Hematopoietic multipotent progenitor cell (in vitro differentiated cells): Measurements from ENCODE around the gene POC1A. TPM values are rescaled to one million over a fixed set of nuclear protein-coding genes. Genes with fewer than 3 reads are reported as not detected.
"Not testable (repeated sequence)": the region's sequence is repeated elsewhere in the genome, so short reads cannot be mapped to it uniquely, and the experiment has no call there.

Experiments
- DNase-seq, 3 donors: peaks; one replicate each; pipeline ENCODE4 v3.0.0-alpha.2; 2011 to 2015; ENCODE audit warnings: low read depth in 2 of 3, low spot score in 2 of 3
- total RNA-seq: library from RNA; depleted of rRNA; stranded (reverse); fragments of >200 nt; gene quantifications from one replicate; pipeline ENCODE4 v1.2.3, GENCODE V29; 2012

POC1A gene
- total RNA-seq, 1 donor, result 6.7 TPM

DNA sequence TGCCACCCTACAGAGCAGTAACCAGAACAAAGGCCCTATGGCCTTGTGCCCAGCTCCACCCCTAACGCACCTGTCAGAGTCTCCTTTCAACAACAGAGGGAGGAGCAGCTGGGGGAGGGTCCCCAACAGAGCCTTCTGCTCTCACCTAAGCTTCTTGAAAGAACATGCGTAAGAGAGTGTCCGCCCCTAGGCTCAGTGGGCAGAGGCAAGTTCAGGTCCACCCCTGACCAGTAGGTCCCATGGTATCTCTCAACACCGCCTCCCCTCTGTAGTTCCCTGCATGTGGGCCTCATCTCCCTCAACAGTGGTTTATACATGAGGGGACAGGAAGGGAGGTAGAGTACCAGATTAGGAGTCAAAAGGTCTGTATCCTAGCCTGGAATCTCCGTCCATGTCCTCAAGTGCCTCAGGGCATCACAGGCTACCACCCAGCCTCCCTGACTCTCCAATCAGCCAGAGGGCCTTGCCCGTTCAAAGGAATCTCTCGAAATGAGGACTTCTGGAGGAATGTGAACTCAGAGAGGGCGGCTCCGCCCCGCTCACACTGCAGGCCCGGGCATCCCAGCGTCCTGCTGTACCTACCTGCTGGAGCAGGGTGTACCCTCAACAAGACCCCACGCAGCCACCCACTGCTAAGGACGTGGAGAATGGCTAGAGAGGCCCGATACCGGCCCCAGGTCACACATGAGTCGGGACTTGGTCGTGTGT is 680 bp downstream of the POC1A start:
- no peak for DNase-seq

DNA sequence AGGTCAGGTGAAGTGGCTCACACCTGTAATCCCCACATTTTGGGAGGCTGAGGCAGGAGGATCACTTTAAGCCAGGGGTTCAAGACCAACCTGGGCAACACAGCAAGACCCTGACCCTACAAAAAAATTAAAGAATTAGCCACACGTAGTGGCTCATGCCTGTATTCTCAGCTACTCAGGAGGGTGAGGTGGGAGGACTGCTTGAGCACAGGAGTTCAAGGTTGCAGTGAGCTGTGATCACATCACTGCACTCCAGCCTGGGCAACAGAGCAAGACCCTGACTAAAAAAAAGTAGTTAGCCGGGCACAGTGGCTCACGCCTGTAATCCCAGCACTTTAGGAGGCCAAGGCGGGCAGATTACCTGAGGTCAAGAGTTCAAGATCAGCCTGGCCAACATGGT is 2.2 kb downstream of the POC1A start:
- DNase-seq, result not testable (repeated sequence)

DNA sequence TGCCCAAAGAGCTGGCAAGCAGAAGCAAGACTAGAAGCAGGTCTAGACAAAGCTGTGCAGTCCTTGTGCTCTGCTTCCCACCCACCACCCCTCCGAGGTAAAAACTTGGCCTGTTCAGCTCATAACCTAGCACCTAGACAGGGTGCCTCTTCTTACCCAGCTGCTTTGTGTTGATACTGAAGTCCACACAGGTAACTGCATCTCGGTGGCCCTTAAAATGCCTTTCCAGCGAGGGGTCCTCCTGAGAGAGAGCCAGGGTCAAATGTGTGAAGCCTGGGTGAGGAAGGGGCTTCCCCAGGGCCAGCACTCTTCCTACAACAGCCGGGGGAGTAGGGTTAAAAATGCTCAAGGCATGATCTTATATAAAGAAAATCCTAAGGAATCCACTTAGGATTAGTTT is 3.4 kb downstream of the POC1A start:
- no peak for DNase-seq

DNA sequence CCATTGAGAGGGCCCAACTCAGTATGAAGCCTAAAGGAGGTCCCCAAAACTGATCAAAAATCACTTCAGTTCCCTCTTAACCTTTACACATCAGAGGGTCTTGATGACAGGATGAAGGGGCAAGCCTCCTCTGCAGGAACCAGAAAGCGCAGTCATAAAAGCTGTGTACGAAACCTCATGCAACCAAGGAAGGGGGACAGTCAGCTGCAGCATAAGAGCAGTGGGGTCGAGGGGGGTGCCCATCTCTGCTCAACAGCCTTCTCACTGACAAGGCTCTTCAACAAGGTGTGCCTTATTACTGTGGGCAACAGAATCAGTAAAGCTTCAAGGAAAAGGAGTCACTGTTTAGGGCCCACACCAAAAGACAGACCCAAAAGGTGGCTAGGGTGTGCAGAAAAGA is 3.9 kb downstream of the POC1A start:
- no peak for DNase-seq

DNA sequence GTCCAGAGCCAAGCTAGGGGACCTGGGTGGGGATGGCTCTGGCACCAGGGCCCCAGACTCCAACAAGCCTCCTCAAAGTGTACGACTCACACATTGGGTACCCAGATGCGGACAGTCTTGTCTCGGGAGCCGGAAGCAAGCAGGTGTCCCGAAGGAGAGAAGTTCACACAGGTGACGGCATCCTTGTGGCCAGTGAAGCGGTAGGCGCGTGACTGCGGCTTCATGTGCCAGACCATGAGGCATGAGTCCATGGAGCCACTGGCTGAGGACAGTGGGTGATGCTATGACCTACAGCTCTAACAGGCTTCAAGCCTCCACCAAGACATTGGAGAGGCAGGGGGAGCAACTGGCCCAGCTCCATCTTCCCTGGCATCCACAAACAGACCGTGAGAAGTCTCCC is 4.5 kb downstream of the POC1A start:
- no peak for DNase-seq

DNA sequence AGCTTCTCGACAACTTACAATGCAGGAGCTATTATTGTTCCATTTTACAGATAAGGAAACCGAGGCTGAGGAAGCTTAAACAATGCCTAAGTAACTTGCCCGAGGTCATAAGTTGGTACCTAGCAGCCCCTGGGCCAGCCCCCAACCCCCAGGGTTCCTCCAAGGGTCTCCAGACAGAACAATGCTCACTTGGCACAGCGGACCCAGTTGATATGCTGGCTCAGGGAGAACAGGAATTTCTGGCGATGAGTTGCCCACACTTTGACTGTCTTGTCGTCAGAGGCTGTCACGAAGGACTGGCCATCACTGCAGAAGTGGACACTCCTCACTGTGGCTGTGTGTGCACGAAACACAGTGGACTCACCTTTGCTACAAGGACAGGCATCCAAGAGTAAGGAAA is 5.2 kb downstream of the POC1A start:
- no peak for DNase-seq

DNA sequence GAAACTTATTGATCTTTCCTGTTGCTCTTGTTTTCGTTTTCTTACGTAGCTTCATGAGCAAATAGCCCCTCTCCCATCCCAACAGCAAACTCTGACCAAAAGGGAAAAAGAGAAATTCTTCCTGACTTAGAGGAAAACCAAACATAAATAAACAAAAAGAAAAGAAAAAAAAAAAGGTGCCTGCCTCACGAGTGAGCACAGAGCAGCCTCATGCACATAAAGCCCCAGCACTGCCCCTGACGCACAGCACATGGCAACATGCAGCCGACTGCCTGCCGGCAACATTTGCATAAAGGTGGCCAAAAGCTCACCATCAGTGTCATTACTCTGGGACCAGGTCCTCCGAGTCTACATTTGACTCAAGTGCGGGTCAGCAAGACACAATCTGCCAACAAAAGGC is 6.4 kb downstream of the POC1A start:
- no peak for DNase-seq

DNA sequence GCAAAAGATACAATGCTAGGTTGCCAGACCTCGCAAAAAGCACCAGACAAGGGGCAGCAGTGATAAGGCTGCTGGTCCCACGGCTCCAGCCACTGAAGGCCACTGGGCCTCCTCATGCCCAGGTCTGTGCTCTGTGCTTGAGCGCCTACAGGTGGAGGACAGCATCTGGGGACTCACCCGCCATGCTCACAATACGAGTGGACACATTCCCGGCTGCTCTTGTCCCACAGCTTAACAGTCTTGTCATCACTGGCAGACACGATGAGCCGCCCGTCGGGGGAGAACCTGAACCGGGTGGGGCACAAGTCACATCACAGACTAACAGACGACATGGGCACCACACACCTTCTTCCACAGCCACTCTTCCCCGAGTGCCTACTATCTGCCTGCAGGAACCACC is 7.4 kb downstream of the POC1A start:
- DNase-seq, result no peak

DNA sequence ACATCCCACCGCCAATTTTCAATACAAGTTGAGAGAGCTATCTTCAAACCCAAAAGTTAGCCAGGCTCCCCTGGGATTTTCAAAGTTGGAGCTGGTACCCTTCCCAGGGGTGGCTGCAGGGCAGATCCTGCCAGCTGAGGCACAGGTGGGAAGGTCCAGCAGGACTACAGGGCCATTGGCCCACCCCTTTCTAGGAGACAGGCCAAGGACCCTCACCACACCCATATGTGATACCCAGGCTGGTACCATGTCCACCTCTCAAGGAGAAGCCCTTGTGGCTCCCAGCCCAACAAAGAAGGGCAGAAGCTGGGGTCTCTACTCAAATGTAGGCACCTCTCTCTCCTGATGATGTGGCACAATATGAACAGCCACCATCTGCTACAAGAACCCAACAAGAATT is 8.0 kb downstream of the POC1A start:
- DNase-seq, result no peak

DNA sequence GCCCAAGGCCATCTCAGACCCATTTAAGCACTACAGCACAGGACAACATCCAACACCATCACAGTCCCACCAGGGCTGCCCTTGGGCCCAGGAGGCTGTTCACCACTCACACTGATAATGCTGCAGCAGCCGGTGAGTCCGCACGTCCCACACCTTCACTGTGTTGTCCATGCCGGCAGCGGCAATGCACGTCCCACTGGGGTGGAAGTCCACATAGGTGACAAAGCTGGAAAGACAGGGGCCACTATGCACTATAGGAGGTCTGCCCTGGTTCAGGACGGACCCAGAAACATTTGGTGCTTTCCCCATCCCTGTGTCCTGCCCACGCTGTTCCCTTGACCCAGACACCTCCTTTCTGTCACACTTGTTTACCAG is 8.5 kb downstream of the POC1A start:
- no peak for DNase-seq

DNA sequence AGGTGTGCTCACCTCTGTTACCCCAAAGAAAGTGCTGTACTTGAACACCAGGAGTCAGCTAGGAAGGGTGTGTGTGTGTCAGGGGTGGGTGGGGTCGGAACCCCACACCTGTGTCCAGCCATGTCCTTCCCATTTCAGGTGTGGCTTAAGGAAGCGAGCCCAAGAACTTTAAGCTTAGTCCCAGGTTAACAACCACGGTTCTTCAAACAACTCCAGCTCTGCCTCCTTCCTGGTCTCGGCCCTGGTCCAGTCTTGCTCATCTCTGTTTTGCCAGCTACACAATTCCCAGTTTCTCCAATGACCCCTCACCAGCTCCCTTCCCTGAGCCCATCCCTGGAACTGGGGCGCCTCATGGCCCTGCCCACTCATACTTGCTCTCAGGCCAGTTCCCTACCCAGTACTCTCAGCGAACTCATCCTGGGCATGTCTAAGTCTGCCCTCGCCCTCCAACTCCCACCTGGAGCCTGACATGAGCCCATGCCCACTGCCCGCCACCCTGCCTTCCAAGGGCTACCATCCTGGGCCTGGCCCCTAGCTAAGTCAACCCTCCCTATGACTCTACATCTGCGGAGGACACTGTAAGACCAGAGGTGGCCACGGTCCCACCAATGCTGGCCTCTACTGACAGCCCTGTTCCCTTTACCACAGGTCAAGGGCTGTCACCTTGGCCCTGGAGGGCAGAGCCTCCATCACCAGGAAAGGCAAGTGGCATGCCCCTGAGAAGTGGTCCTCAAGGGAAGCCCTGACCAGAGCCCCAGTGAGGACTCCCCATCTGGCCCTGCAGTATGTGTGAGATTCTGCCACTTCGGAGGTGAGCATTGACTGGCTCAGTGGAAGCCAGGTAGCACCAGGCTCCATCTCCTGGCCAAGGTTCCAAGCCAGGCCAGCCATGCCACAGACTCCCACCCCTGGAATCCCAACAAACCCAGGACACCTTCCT is 9.2 kb downstream of the POC1A start:
- DNase-seq, result no peak

DNA sequence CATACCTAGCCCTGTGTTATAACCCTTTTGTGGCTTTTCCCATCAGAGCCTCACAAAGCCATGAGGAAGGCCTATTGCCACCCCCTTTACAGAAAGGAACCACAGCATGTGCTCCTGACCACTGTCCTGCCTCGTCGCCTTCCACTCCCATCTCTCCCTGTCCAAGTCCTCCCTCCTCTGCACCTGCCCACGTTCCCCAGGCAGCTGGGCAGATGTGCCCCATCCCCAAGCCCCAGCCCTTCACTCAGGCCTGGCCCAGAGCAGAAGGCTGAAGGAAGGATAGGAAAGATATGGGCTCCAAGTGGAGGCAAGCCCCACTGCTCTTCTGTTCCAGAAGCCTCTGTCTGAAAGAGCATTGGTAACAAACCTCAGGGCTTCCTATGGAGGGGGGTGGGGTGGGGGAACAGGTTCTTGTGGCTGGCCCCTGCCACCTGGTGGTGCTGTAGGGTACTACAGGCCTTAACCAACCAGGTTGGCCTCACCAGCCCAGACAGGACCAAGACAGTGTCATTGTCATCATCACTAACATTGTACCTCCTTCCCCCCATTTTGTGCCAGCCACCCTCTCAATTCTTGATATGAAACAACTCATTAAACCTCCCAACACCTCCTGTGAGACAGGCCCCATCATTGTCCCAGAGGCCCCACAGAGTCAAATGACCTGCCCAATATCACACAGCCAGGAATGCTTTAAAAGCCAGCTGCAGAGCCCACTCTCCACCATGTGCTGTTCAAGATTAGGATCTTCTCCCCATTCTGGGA is 10.0 kb downstream of the POC1A start:
- peak; percentile 68 to 92 (median 84) for DNase-seq

DNA sequence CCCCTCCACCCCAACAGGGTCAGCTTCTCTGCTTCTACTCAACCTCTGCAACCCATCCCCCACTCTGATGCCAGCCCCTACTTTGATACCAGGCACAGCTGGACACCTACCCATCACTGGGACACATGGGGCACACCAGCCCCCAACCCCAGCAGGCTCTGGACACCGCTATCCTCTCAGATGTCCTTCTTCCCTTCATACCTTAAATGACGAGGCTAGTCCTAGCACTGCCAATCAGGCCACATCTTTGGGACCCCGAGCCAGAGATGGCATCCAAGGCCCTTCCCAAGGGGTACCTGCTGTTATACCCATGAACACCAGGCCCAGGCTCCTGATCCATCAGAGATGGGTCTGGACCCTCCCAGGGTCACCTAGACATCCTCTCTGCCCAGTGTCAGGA is 10.6 kb downstream of the POC1A start:
- DNase-seq, result no peak

DNA sequence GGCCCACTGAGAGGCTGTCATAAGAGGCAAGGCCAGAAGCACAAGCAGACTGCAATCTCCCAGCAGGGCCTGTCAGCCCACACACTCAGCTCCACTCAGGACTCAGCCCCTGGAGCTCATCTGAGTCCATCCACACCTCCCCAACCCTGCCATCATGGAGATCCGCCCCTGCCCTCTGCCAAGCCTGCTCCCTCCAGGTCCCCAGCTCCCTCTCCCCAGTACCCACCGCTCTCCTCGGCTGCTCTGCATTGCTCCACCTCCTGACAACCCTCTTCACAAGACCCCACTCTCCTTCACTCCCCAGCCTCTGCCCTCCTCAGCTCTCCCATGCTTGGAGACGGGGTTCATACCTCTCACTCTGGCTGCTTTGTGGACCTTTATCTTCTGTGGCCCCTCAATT is 11.1 kb downstream of the POC1A start:
- no peak for DNase-seq

DNA sequence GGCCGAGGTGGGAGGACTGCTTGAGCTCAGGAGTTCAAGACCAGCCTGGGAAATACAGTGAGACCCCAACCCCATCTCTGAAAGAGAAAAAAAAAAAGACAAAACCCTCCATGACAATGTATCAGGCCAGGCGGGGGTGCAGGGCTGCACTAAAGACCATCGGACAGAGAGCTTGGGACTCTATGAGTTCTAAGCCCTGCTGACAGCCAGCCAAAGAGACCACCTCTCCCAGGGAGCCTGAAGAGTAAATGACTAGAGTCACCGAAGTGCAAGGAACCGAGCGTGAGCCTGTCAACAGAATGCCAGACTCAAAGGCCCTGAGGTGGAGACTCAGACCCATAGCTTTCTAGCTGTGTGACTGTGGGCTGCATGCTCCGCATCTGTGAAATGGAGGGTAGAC is 12.5 kb downstream of the POC1A start:
- no peak for DNase-seq

DNA sequence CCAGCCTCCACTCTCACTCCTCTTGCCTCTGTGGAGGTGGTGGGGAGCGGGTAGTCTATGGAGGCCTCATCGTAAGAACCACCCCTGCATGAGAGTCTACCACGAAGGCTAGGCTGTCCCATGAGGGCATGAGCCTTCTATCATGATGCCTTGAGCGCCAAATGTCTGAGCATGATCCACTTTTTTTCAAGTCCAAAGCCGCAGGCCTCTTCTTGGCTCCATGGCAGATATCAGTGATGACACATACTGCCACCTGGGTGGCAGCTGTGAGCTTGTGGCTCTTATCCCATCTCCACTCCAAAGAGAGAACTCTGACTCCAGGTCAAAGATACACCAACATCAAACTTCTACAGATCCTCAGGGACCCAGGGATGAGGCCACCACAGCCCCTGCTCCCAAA is 13.5 kb downstream of the POC1A start:
- DNase-seq, result no peak

DNA sequence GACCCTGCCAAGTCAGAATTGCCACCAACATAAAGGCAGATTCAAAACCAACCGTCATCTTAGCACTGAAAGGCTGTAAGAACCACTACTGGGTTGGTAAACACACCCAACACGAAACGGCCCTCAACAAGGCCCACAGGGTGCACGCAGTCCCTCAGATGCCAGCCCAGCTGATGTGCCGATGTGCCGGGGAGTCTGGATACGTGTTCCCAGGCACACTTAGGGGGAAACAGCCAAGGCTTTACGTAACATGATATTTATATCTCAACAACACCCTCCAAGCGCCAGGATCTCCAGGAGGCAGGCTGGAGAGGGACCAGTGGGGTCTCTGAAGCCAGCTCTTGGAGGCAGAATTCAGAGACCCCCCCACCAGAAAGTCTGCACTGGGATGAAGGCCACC is 14.2 kb downstream of the POC1A start:
- no peak for DNase-seq

DNA sequence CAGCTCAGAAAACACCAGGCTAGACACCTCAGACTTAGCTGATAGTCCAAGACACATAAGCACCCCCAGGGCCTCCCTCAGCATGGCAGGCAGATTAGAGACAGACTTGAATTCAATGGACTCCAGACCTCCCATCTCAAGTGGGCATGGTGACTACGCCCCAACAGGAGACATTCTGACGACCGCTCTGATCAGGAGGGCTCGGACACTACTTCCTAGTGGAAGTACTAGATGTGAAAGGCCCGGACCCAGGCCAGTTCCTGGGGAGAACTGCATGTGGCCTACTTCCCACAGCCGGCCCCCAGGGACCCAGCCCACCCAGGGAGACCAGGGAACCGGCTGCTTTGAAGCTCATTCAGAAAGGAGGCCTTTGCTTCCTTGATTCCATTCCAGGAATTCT is 16.9 kb downstream of the POC1A start:
- no peak for DNase-seq

DNA sequence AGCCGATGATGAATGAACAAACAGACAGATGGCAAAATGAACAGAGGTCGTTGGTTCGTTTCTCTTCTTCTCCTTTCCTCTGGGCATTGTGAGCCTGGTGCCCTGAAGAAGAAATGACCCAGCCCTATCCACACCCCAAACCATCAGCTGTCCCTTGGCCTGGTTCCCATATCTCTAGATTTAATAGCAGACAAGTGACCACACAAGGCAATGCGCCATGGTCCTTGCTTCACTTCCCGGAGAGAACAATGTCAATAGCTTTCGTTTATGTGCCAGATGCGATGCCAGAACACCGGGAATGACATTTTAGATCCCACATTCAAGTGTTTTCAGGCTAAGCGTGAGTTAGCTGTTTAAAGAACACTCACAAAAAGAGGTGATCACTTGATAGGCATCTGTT is 17.7 kb downstream of the POC1A start:
- DNase-seq, result no peak

DNA sequence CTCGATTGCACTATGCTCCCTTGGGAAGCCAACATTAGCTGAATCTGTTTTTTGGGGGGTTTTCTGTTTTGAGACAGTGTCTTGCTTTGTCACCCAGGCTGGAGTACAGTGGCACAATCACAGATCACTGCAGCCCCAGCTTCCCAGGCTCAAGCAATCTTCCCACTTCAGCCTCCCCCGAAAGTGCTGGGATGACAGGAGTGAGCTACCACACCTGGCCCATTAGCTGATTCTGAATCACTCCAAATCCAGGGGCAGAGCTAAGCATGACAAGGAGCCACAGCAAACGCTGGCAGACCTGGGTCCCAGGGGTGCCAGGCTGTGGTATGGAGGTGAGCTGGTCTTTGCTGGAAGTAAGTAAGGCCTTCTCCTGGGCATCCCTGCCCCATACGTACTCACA is 18.9 kb downstream of the POC1A start:
- DNase-seq, result no peak

DNA sequence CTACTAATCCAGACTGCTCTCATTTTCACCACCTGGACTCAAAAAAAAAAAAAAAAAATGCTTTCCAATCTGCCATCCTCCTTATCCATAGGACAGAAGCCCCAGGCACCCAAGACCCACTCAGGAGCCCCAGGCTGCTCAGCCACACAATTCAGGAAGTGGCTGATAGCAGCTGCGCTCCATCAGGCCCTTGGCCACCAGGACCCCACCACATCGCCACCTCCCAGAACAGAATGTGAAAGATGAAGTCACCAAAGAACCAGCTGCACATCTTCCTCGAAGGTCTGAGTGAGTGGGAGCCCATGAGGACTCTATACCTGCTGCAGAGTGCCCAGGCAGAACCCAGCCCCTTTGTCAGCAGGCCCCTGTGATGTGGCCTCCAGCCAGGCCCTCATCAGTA is 19.5 kb downstream of the POC1A start:
- DNase-seq, result peak in 1 of 3 donors; percentile 60

DNA sequence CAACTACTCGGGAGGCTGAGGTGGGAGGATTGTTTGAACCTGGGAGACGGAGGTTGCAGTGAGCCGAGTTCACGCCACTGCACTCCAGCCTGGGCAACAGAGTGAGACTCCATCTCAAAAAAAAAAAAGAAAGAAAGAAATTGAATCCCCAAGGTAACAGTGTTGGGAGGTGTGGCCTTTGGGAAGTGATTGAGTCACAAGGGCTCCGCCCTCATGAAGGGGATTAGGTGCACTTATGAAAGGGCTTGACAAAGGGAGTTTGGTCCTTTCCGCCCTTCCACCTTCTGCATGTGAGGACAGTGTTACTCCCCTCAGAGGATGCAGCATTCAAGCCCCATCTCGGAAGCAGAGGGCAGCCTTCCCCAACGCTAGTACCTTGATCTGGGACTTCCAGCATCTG is 21.3 kb downstream of the POC1A start:
- no peak for DNase-seq
